HepG2 (cell line): ENCODE data around the gene ZNF503. TPM values are rescaled to one million over a fixed set of nuclear protein-coding genes. Genes with fewer than 3 reads are reported as not detected.

Experiments used
- ATAC-seq: fragments of 200-7000 bp; cut with Tn5 transposase; 3 replicates; pipeline ENCODE4 v1.9.1; 2020; ENCODE audit warnings: mild to moderate bottlenecking, moderate library complexity
- BruUV-seq: library from RNA; stranded (reverse); fragments of 400-500 nt; replicated peaks from 2 replicates; lab custom pipeline; 2021; lab: Mats Ljungman, UMichigan
- CTCF ChIA-PET: fragments of 300-600 bp; formaldehyde crosslinking; extraction: SDS; loops from one replicate; lab custom pipeline; 2021; ENCODE audit warnings: low total read pairs, inconsistent platforms, low intra/inter-chr PET ratio; lab: Yijun Ruan, JAX
- POLR2A ChIA-PET: fragments of 350-600 bp; sonication (Branson Sonifier 250); formaldehyde crosslinking; loops from one replicate; lab custom pipeline; 2020; ENCODE audit warnings: antibody characterized with exemption, inconsistent platforms; lab: Yijun Ruan, JAX
- DNase-seq: peaks from one replicate; pipeline ENCODE4 v3.0.0-alpha.2; 2015; ENCODE audit warnings: low spot score
- FAIRE-seq: peaks from 3 replicates; lab custom pipeline; 2011; peaks lifted over from hg19 to GRCh38; lab: Jason Lieb, UNC
- H2AFZ ChIP-seq: one replicate; pipeline ENCODE4 v1.6.1; 2011; ENCODE audit warnings: low read length, inconsistent platforms
- H3K27ac ChIP-seq: fragments of 300-600 bp; 3 replicates; pipeline ENCODE4 v1.8.0; 2011; ENCODE audit warnings: mixed run types, mild to moderate bottlenecking, mixed read lengths, low read length, inconsistent platforms; ENCODE audit not compliant: insufficient read depth; ENCODE audit errors: extremely low read length
- H3K27me3 ChIP-seq, 2 experiments: fragments of 200-600 bp in 1 of 2; 2 replicates in 1 of 2; 3 replicates in 1 of 2; pipeline versions ENCODE4 v1.6.0 to v1.8.0; 2011; ENCODE audit warnings: low read length in 2 of 2, mild to moderate bottlenecking in 2 of 2, moderate library complexity in 2 of 2, inconsistent platforms in 1 of 2; ENCODE audit not compliant: insufficient read depth in 2 of 2, control insufficient read depth in 1 of 2
- H3K36me3 ChIP-seq, 2 experiments: fragments of 200-600 bp in 1 of 2; replicated peaks in 1 of 2; 2 replicates in 1 of 2; 3 replicates in 1 of 2; pipeline versions ENCODE4 v1.5.1 to v1.8.0; 2011; ENCODE audit warnings: low read length in 2 of 2, inconsistent platforms in 1 of 2; ENCODE audit not compliant: insufficient read depth in 2 of 2, control insufficient read depth in 1 of 2
- H3K4me1 ChIP-seq: 2 replicates; pipeline ENCODE4 v1.5.1; 2012; ENCODE audit warnings: low read length, inconsistent platforms; ENCODE audit not compliant: insufficient read depth
- H3K4me2 ChIP-seq: 2 replicates; pipeline ENCODE4 v1.6.0; 2011; ENCODE audit warnings: low read depth, low read length, inconsistent platforms
- H3K4me3 ChIP-seq, 3 experiments: fragments of 200-600 bp in 1 of 3; sonication (generic), shearing (Covaris generic) in 1 of 3; replicated peaks in 1 of 3; 2 replicates each; pipeline ENCODE4 v1.5.1; 2011 to 2016; ENCODE audit warnings: low read length in 3 of 3, inconsistent platforms in 2 of 3, low read depth in 2 of 3, mild to moderate bottlenecking in 2 of 3, control low read depth in 1 of 3, mixed read lengths in 1 of 3; ENCODE audit not compliant: insufficient read depth in 1 of 3
- H3K79me2 ChIP-seq: one replicate; pipeline ENCODE4 v1.6.1; 2011; ENCODE audit warnings: low read length, inconsistent platforms; ENCODE audit not compliant: insufficient read depth
- H3K9ac ChIP-seq: 2 replicates; pipeline ENCODE4 v1.6.0; 2011; ENCODE audit warnings: mild to moderate bottlenecking, low read depth, low read length, inconsistent platforms; ENCODE audit not compliant: insufficient read depth
- H3K9me3 ChIP-seq: 2 replicates; pipeline ENCODE4 v1.5.1; 2012; ENCODE audit warnings: mild to moderate bottlenecking, low read length
- H4K20me1 ChIP-seq: 2 replicates; pipeline ENCODE4 v1.6.0; 2011; ENCODE audit warnings: inconsistent platforms, mild to moderate bottlenecking, low read length, moderate library complexity; ENCODE audit not compliant: insufficient read depth
- AGO1 ChIP-seq: fragments of 200-400 bp; formaldehyde crosslinking; IDR thresholded peaks from 2 replicates; pipeline ENCODE4 v1.6.1; 2017; ENCODE audit warnings: mild to moderate bottlenecking, low read depth, low read length, moderate library complexity; ENCODE audit not compliant: poor library complexity, severe bottlenecking
- AGO2 ChIP-seq: fragments of 200-400 bp; formaldehyde crosslinking; optimal IDR thresholded peaks from 2 replicates; pipeline ENCODE3; 2017; ENCODE audit warnings: mild to moderate bottlenecking, low read depth, low read length, moderate library complexity
- ARID2 ChIP-seq: sonication (generic); formaldehyde crosslinking; IDR thresholded peaks from 2 replicates; pipeline ENCODE4 v1.8.1; 2022; ENCODE audit warnings: mild to moderate bottlenecking, missing genetic modification reagents, borderline replicate concordance
- FOXA1 ChIP-seq, 2 experiments: fragments of 450-650 bp in 1 of 2; sonication (generic) in 1 of 2; formaldehyde crosslinking in 1 of 2; IDR thresholded peaks; 2 replicates each; pipeline versions ENCODE4 v1.4.0 to v1.6.1; 2016 to 2020; ENCODE audit warnings: missing genetic modification reagents in 1 of 2
- HNRNPL ChIP-seq: fragments of 200-400 bp; formaldehyde crosslinking; IDR thresholded peaks from 2 replicates; pipeline ENCODE4 v1.6.1; 2017; ENCODE audit warnings: mild to moderate bottlenecking, low read depth, low read length
- HOXA3 ChIP-seq: sonication (generic); formaldehyde crosslinking; IDR thresholded peaks from 2 replicates; pipeline ENCODE4 v1.5.0; 2020; ENCODE audit warnings: missing genetic modification reagents
- KLF11 ChIP-seq: IDR thresholded peaks from 2 replicates; pipeline ENCODE4 v1.6.1; 2016; ENCODE audit warnings: missing compliant biosample characterization
- MBNL3 ChIP-seq: fragments of 250-450 bp; sonication (Bioruptor Pico); conservative IDR thresholded peaks from 2 replicates; pipeline ENCODE4 v1.8.0; 2022; ENCODE audit warnings: mild to moderate bottlenecking, inconsistent platforms
- PHB2 ChIP-seq: fragments of 450-650 bp; IDR thresholded peaks from 2 replicates; pipeline ENCODE4 v1.6.1; 2018; ENCODE audit not compliant: partially characterized antibody
- POLR2AphosphoS2 ChIP-seq: IDR thresholded peaks from 2 replicates; pipeline ENCODE4 v1.6.1; 2011; ENCODE audit warnings: low read depth, low read length, improper control_type of control experiment
- PRPF4 ChIP-seq: fragments of 200-400 bp; formaldehyde crosslinking; IDR thresholded peaks from 2 replicates; pipeline ENCODE4 v1.6.1; 2016; ENCODE audit warnings: low read length, low read depth; ENCODE audit not compliant: poor library complexity, severe bottlenecking
- SALL1 ChIP-seq: sonication (generic); formaldehyde crosslinking; IDR thresholded peaks from 2 replicates; pipeline ENCODE4 v1.8.0; 2022; ENCODE audit warnings: mild to moderate bottlenecking, missing genetic modification reagents
- SIX1 ChIP-seq: sonication (generic); formaldehyde crosslinking; IDR thresholded peaks from 2 replicates; pipeline ENCODE4 v1.4.0; 2020; ENCODE audit warnings: missing genetic modification reagents, borderline replicate concordance
- TBP ChIP-seq: sonication (generic); formaldehyde crosslinking; IDR thresholded peaks from 2 replicates; pipeline ENCODE4 v1.5.0; 2020; ENCODE audit warnings: missing genetic modification reagents
- ZBTB10 ChIP-seq: sonication (generic); formaldehyde crosslinking; IDR thresholded peaks from 2 replicates; pipeline ENCODE4 v1.4.0; 2020; ENCODE audit warnings: missing genetic modification reagents, borderline replicate concordance
- ZBTB34 ChIP-seq: sonication (generic); formaldehyde crosslinking; IDR thresholded peaks from 2 replicates; pipeline ENCODE4 v1.8.0; 2022; ENCODE audit warnings: mild to moderate bottlenecking, missing genetic modification reagents
- ZBTB38 ChIP-seq: sonication (generic); formaldehyde crosslinking; IDR thresholded peaks from 2 replicates; pipeline ENCODE4 v1.5.1; 2020; ENCODE audit warnings: mild to moderate bottlenecking, missing genetic modification reagents
- ZNF124 ChIP-seq: sonication (generic); formaldehyde crosslinking; IDR thresholded peaks from 2 replicates; pipeline ENCODE4 v1.4.0; 2020; ENCODE audit warnings: missing genetic modification reagents
- ZNF558 ChIP-seq: sonication (generic); formaldehyde crosslinking; IDR thresholded peaks from 2 replicates; pipeline ENCODE4 v1.9.0; 2022; ENCODE audit warnings: mild to moderate bottlenecking, missing genetic modification reagents, borderline replicate concordance
- ZNF674 ChIP-seq: sonication (generic); formaldehyde crosslinking; IDR thresholded peaks from 2 replicates; pipeline ENCODE4 v1.5.0; 2020; ENCODE audit warnings: low read depth, mild to moderate bottlenecking, missing genetic modification reagents
- WGBS: methylation state at CpG from one replicate; pipeline ENCODE4 v1.1.6; 2017; ENCODE audit warnings: low lambda C conversion rate; 5-methylcytosine and 5-hydroxymethylcytosine counted together
- in situ Hi-C: cut with HindIII; loops from 2 replicates; pipeline ENCODE4 v1.10.0; 2017; ENCODE audit warnings: low pct_unique_long_range_greater_than_20kb; ENCODE audit not compliant: extremely low pct_ligation_motif_present
- intact Hi-C: fragments of 100-400 bp; cut with micrococcal nuclease; formaldehyde crosslinking; loops from one replicate; pipeline ENCODE4 v1.10.0; 2022; ENCODE audit not compliant: unreplicated experiment
- polyA plus RNA-seq, 8 experiments: library from polyadenylated mRNA; depleted of rRNA in 3 of 8; stranded (reverse) in 7 of 8; unstranded in 1 of 8; fragments of >200 nt; fragmentation: Illumina TruSeq in 4 of 8; extraction: Trizol in 4 of 8; gene quantifications; 2 replicates each; pipeline versions ENCODE4 v1.2.1 to v1.2.3, GENCODE V29; 2011 to 2016; ENCODE audit warnings: low read depth in 4 of 8, missing spikeins in 1 of 8, mixed read lengths in 1 of 8; ENCODE audit not compliant: insufficient read depth in 1 of 8
- total RNA-seq, 5 experiments: library from RNA; depleted of rRNA; stranded (reverse); fragments of >200 nt; fragmentation: Illumina TruSeq; extraction: Trizol; gene quantifications; 2 replicates each; pipeline ENCODE4 v1.2.3, GENCODE V29; 2016; ENCODE audit warnings: low read depth in 1 of 5

The ZNF503 gene
- total and polyA plus RNA-seq, 2 of the 13 experiments (the other 11 are each of a cell fraction or from before 2014, with no cell fraction given), result 2.7 to 8.3 TPM

GRCh38 chr10:75407224-75407712 is 5.7 kb upstream of the ZNF503 start:
- WGBS, result 98% methylated on average over 26 of the region's 37 CpGs
- no peak overlapping the region for H3K4me2 ChIP-seq
- TF ChIP-seq PHB2, result no peak
- TF ChIP-seq SIX1, result no peak
- TF ChIP-seq ZBTB34, result no peak
- 0 out of 2 replicates have a peak, but pooled peaks have one; percentile 63 for TF ChIP-seq HNRNPL
- no peak for TF ChIP-seq MBNL3 (CRISPR knock-in tag)
- TF ChIP-seq ZNF558 (CRISPR knock-in tag), result no peak
- no peak for TF ChIP-seq ZBTB10 (CRISPR knock-in tag)
- TF ChIP-seq HOXA3 (CRISPR knock-in tag), result peak; percentile 3; the same call in 1 of the 2 replicates
- TF ChIP-seq ZNF674 (CRISPR knock-in tag), result no peak
- peak; percentile 34 for TF ChIP-seq AGO1
- TF ChIP-seq SALL1, result no peak
- TF ChIP-seq ZBTB38 (CRISPR knock-in tag), result peak; percentile 59; the same call in 1 of the 2 replicates
- TF ChIP-seq ARID2 (CRISPR knock-in tag), result no peak
- TF ChIP-seq AGO2, result peak; percentile 66
- no peak for TF ChIP-seq FOXA1 (IDR thresholded peaks at IDR 0.05)
- TF ChIP-seq FOXA1 (CRISPR knock-in tag; IDR thresholded peaks at IDR 0.05), result no peak
- TF ChIP-seq TBP (CRISPR knock-in tag), result no peak
- TF ChIP-seq ZNF124, result no peak
- no peak for TF ChIP-seq POLR2AphosphoS2
- peak; percentile 69 for TF ChIP-seq PRPF4
- TF ChIP-seq KLF11 (CRISPR knock-in tag), result no peak
- peaks cover 21% of the 10 kb centered on the region for H3K79me2 ChIP-seq
- no peak for ATAC-seq
- no peak overlapping the region for H3K27ac ChIP-seq
- no peak for FAIRE-seq
- H3K36me3 ChIP-seq, result peaks cover 0 to 5% of the 10 kb centered on the region in 2 experiments; a peak in 1 of 5 replicates
- H3K4me1 ChIP-seq, result peaks cover 20% of the 10 kb centered on the region
- no TSS peak for BruUV-seq
- no peaks in the 10 kb centered on the region for H4K20me1 ChIP-seq
- no peak overlapping the region for H2AFZ ChIP-seq
- no peaks in the 10 kb centered on the region for H3K9me3 ChIP-seq
- no peak for DNase-seq
- in situ Hi-C loops, result no loop called here
- ChIA-PET CTCF (no interaction called here), POLR2A (interaction anchor here (8.4 kb wide), 1 partner anchor 26 kb away, joined by 219 read pairs; the partner anchor contains the start of gene LRMDA)
- intact Hi-C loops, result loop anchor here (5.0 to 10.0 kb wide), 3 partner anchors 198 to 1140 kb away; no protein-coding TSS in a partner anchor
- H3K9ac ChIP-seq, result no peak overlapping the region
- no peak overlapping the region for H3K4me3 ChIP-seq
- H3K27me3 ChIP-seq, result no peaks in the 10 kb centered on the region; a peak in 1 of 5 replicates
